GM23338 (cell line): ENCODE results near the gene MUCL3. TPM values are rescaled to one million over a fixed set of nuclear protein-coding genes. Genes with fewer than 3 reads are reported as not detected.

Source experiments
- ATAC-seq: fragments of 200-7000 bp; cut with Tn5 transposase; 3 replicates; pipeline ENCODE4 v1.9.1; 2020
- DNase-seq: peaks from one replicate; pipeline ENCODE4 v3.0.0-alpha.2; 2015; ENCODE audit warnings: low spot score
- H2AFZ ChIP-seq: fragments of 200-600 bp; sonication (generic); 2 replicates; pipeline ENCODE4 v1.8.0; 2016; ENCODE audit warnings: antibody characterized with exemption, mild to moderate bottlenecking, moderate library complexity
- H3F3A ChIP-seq: fragments of 200-600 bp; sonication (generic); replicated peaks from 2 replicates; pipeline ENCODE4 v1.8.0; 2017; ENCODE audit warnings: antibody characterized with exemption, mixed run types, low read depth
- H3K27ac ChIP-seq: fragments of 200-600 bp; sonication (generic); 2 replicates; pipeline ENCODE4 v1.6.1; 2016; ENCODE audit warnings: low read depth
- H3K27me3 ChIP-seq: fragments of 200-600 bp; sonication (generic); 2 replicates; pipeline ENCODE4 v1.8.0; 2016; ENCODE audit warnings: mild to moderate bottlenecking, mixed run types, moderate library complexity; ENCODE audit not compliant: insufficient read depth
- H3K36me3 ChIP-seq: fragments of 200-600 bp; sonication (generic); 2 replicates; pipeline ENCODE4 v1.8.0; 2016; ENCODE audit warnings: mild to moderate bottlenecking; ENCODE audit not compliant: insufficient read depth
- H3K4me1 ChIP-seq: fragments of 200-600 bp; sonication (generic); 2 replicates; pipeline ENCODE4 v1.8.0; 2016; ENCODE audit warnings: mild to moderate bottlenecking, moderate library complexity; ENCODE audit not compliant: insufficient read depth
- H3K4me2 ChIP-seq: fragments of 200-600 bp; sonication (generic); 2 replicates; pipeline ENCODE4 v1.7.1; 2017; ENCODE audit warnings: mixed run types
- H3K4me3 ChIP-seq: fragments of 200-600 bp; sonication (generic); 2 replicates; pipeline ENCODE4 v1.6.1; 2016; ENCODE audit warnings: mixed run types
- H3K79me2 ChIP-seq: fragments of 200-600 bp; sonication (generic); replicated peaks from 2 replicates; pipeline ENCODE4 v1.8.0; 2017; ENCODE audit warnings: mild to moderate bottlenecking; ENCODE audit not compliant: insufficient read depth
- H3K9me2 ChIP-seq: fragments of 200-600 bp; sonication (generic); 2 replicates; pipeline ENCODE4 v1.8.0; 2017; ENCODE audit not compliant: insufficient read depth
- H4K20me1 ChIP-seq: fragments of 200-600 bp; sonication (generic); replicated peaks from 2 replicates; pipeline ENCODE4 v1.8.0; 2017; ENCODE audit warnings: mild to moderate bottlenecking; ENCODE audit not compliant: insufficient read depth
- H3K27ac Mint-ChIP-seq: 2 replicates; pipeline ENCODE4 v1.8.0; 2020; ENCODE audit warnings: inconsistent platforms, mild to moderate bottlenecking, moderate library complexity, mixed read lengths
- H3K27me3 Mint-ChIP-seq: 3 replicates; pipeline ENCODE4 v1.8.0; 2022; ENCODE audit warnings: low read depth, mild to moderate bottlenecking, moderate library complexity, mixed read lengths, inconsistent platforms; ENCODE audit not compliant: insufficient read depth, poor library complexity
- H3K36me3 Mint-ChIP-seq: 3 replicates; pipeline ENCODE4 v1.8.0; 2021; ENCODE audit warnings: low read depth, mild to moderate bottlenecking, inconsistent platforms, moderate library complexity, mixed read lengths
- H3K4me1 Mint-ChIP-seq: 3 replicates; pipeline ENCODE4 v1.8.0; 2020; ENCODE audit warnings: mild to moderate bottlenecking, inconsistent platforms, mixed read lengths
- H3K4me3 Mint-ChIP-seq: 3 replicates; pipeline ENCODE4 v1.8.0; 2021; ENCODE audit warnings: moderate library complexity, mild to moderate bottlenecking, inconsistent platforms, mixed read lengths
- H3K9me3 Mint-ChIP-seq: 3 replicates; pipeline ENCODE4 v1.8.0; 2020; ENCODE audit warnings: moderate library complexity, mild to moderate bottlenecking, inconsistent platforms, mixed read lengths
- CREB1 ChIP-seq: fragments of 250-450 bp; sonication (Bioruptor Pico); IDR thresholded peaks from 2 replicates; pipeline ENCODE4 v1.5.0; 2020; ENCODE audit warnings: low read depth, mild to moderate bottlenecking, moderate library complexity
- EZH2 ChIP-seq: fragments of 200-600 bp; sonication (generic); IDR thresholded peaks from one replicate; pipeline ENCODE4 v1.8.0; 2017; ENCODE audit warnings: antibody characterized with exemption, mild to moderate bottlenecking, low read depth; ENCODE audit not compliant: unreplicated experiment
- EZH2phosphoT487 ChIP-seq: fragments of 200-600 bp; sonication (generic); IDR thresholded peaks from one replicate; pipeline ENCODE4 v1.8.1; 2018; ENCODE audit warnings: antibody characterized with exemption; ENCODE audit not compliant: unreplicated experiment
- JUNB ChIP-seq: IDR thresholded peaks from one replicate; pipeline ENCODE4 v1.6.1; 2016; ENCODE audit warnings: antibody characterized with exemption; ENCODE audit not compliant: unreplicated experiment
- NANOG ChIP-seq: IDR thresholded peaks from 2 replicates; pipeline ENCODE4 v1.6.1; 2016; ENCODE audit warnings: antibody characterized with exemption, borderline replicate concordance
- POLR2AphosphoS5 ChIP-seq: IDR thresholded peaks from 2 replicates; pipeline ENCODE4 v1.6.1; 2016; ENCODE audit warnings: antibody characterized with exemption, low read depth
- STAT1 ChIP-seq: IDR thresholded peaks from one replicate; pipeline ENCODE4 v1.6.1; 2016; ENCODE audit warnings: antibody characterized with exemption; ENCODE audit not compliant: unreplicated experiment
- ZNF114 ChIP-seq: fragments of 250-450 bp; sonication (Bioruptor Pico); IDR thresholded peaks from 2 replicates; pipeline ENCODE4 v1.5.0; 2020; ENCODE audit warnings: mild to moderate bottlenecking, moderate library complexity
- ZNF331 ChIP-seq: fragments of 250-450 bp; sonication (Bioruptor Pico); IDR thresholded peaks from 2 replicates; pipeline ENCODE4 v1.5.0; 2020; ENCODE audit warnings: low read depth, mild to moderate bottlenecking, moderate library complexity
- polyA plus RNA-seq: library from polyadenylated mRNA; unstranded; fragments of >200 nt; fragmentation: Nextera tagmentation; extraction: Ambion mirVana; gene quantifications from 2 replicates; pipeline ENCODE4 v1.2.1, GENCODE V29; 2016
- total RNA-seq: library from RNA; depleted of rRNA; stranded (reverse); fragments of >200 nt; shearing (Covaris generic); gene quantifications from 2 replicates; pipeline ENCODE4 v1.2.3, GENCODE V29; 2014
- TF ChIP-seq, protein P1 (sequence below), 2 experiments: fragments of 200-600 bp in 1 of 2; sonication (generic) in 1 of 2; conservative IDR thresholded peaks; 2 replicates each; pipeline versions ENCODE4 v1.5.1 to v1.6.1; 2016 to 2017; ENCODE audit warnings: antibody characterized with exemption in 2 of 2, low read depth in 2 of 2, mild to moderate bottlenecking in 2 of 2, moderate library complexity in 1 of 2
- TF ChIP-seq, protein P2 (sequence below): fragments of 250-450 bp; sonication (Bioruptor Pico); IDR thresholded peaks from 2 replicates; pipeline ENCODE4 v1.5.0; 2020; ENCODE audit warnings: mild to moderate bottlenecking, moderate library complexity
- TF ChIP-seq, protein P3 (sequence below): IDR thresholded peaks from one replicate; pipeline ENCODE4 v1.6.1; 2018; ENCODE audit warnings: antibody characterized with exemption; ENCODE audit not compliant: unreplicated experiment

Gene MUCL3
- total and polyA plus RNA-seq, 2 experiments from 2014 or later: 0.32 TPM; not detected in 1

DNA sequence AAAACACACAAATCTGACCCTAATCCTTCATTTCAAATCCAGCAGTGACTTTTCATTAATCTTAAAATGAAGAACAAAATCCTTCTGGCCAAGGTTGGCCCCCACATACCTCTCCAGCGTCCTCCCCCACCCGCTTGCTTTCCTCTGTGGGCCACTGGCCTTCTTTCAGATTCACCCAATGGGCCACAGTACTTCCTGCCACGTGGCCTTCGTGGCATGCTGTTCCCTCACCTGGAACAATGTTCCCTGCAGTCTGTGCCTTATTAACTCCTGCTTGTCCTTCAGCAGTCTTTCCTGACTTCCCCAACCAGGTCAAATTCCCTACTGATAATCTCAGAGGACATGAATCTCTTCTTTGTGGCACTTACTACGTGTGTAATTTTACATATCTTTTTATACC lies 38.1 kb upstream of the MUCL3 start:
- no peak for DNase-seq
- Histone ChIP-seq H3K4me3 (no peak overlapping the region), H3K36me3 (peaks cover 4% of the 10 kb centered on the region; the same call in 1 of the 2 replicates), H3K79me2 (no peaks in the 10 kb centered on the region), H3K4me2 (no peak overlapping the region), H3K27me3 (no peaks in the 10 kb centered on the region), H3K27ac (no peak overlapping the region), H3K4me1 (no peaks in the 10 kb centered on the region), H3K9me2 (no peaks in the 10 kb centered on the region), H4K20me1 (0 out of 2 replicates have a peak, but pooled peaks cover 4% of the 10 kb centered on the region), H2AFZ (no peak overlapping the region), H3F3A (0 out of 2 replicates have a peak, but pooled peaks cover 4% of the 10 kb centered on the region)
- Mint-ChIP-seq H3K27ac (no peak overlapping the region), H3K36me3 (peaks cover 26% of the 10 kb centered on the region), H3K9me3 (no peaks in the 10 kb centered on the region), H3K4me3 (no peak overlapping the region; the same call in 2 of the 3 replicates), H3K27me3 (peaks cover 8% of the 10 kb centered on the region), H3K4me1 (peaks cover 6% of the 10 kb centered on the region; the same call in 2 of the 3 replicates)
- no peak for TF ChIP-seq ZNF331 (CRISPR knock-in tag)
- TF ChIP-seq, protein P1, sequence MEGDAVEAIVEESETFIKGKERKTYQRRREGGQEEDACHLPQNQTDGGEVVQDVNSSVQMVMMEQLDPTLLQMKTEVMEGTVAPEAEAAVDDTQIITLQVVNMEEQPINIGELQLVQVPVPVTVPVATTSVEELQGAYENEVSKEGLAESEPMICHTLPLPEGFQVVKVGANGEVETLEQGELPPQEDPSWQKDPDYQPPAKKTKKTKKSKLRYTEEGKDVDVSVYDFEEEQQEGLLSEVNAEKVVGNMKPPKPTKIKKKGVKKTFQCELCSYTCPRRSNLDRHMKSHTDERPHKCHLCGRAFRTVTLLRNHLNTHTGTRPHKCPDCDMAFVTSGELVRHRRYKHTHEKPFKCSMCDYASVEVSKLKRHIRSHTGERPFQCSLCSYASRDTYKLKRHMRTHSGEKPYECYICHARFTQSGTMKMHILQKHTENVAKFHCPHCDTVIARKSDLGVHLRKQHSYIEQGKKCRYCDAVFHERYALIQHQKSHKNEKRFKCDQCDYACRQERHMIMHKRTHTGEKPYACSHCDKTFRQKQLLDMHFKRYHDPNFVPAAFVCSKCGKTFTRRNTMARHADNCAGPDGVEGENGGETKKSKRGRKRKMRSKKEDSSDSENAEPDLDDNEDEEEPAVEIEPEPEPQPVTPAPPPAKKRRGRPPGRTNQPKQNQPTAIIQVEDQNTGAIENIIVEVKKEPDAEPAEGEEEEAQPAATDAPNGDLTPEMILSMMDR (conservative IDR thresholded peaks at IDR 0.05; ENCODE audit: low read depth in 2 of 2): no peak
- no peak for TF ChIP-seq STAT1
- TF ChIP-seq, protein P2, sequence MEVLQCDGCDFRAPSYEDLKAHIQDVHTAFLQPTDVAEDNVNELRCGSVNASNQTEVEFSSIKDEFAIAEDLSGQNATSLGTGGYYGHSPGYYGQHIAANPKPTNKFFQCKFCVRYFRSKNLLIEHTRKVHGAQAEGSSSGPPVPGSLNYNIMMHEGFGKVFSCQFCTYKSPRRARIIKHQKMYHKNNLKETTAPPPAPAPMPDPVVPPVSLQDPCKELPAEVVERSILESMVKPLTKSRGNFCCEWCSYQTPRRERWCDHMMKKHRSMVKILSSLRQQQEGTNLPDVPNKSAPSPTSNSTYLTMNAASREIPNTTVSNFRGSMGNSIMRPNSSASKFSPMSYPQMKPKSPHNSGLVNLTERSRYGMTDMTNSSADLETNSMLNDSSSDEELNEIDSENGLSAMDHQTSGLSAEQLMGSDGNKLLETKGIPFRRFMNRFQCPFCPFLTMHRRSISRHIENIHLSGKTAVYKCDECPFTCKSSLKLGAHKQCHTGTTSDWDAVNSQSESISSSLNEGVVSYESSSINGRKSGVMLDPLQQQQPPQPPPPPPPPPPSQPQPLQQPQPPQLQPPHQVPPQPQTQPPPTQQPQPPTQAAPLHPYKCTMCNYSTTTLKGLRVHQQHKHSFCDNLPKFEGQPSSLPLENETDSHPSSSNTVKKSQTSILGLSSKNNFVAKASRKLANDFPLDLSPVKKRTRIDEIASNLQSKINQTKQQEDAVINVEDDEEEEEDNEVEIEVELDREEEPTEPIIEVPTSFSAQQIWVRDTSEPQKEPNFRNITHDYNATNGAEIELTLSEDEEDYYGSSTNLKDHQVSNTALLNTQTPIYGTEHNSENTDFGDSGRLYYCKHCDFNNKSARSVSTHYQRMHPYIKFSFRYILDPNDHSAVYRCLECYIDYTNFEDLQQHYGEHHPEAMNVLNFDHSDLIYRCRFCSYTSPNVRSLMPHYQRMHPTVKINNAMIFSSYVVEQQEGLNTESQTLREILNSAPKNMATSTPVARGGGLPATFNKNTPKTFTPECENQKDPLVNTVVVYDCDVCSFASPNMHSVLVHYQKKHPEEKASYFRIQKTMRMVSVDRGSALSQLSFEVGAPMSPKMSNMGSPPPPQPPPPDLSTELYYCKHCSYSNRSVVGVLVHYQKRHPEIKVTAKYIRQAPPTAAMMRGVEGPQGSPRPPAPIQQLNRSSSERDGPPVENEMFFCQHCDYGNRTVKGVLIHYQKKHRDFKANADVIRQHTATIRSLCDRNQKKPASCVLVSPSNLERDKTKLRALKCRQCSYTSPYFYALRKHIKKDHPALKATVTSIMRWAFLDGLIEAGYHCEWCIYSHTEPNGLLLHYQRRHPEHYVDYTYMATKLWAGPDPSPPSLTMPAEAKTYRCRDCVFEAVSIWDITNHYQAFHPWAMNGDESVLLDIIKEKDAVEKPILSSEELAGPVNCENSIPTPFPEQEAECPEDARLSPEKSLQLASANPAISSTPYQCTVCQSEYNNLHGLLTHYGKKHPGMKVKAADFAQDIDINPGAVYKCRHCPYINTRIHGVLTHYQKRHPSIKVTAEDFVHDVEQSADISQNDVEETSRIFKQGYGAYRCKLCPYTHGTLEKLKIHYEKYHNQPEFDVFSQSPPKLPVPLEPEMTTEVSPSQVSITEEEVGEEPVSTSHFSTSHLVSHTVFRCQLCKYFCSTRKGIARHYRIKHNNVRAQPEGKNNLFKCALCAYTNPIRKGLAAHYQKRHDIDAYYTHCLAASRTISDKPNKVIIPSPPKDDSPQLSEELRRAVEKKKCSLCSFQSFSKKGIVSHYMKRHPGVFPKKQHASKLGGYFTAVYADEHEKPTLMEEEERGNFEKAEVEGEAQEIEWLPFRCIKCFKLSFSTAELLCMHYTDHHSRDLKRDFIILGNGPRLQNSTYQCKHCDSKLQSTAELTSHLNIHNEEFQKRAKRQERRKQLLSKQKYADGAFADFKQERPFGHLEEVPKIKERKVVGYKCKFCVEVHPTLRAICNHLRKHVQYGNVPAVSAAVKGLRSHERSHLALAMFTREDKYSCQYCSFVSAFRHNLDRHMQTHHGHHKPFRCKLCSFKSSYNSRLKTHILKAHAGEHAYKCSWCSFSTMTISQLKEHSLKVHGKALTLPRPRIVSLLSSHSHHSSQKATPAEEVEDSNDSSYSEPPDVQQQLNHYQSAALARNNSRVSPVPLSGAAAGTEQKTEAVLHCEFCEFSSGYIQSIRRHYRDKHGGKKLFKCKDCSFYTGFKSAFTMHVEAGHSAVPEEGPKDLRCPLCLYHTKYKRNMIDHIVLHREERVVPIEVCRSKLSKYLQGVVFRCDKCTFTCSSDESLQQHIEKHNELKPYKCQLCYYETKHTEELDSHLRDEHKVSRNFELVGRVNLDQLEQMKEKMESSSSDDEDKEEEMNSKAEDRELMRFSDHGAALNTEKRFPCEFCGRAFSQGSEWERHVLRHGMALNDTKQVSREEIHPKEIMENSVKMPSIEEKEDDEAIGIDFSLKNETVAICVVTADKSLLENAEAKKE: no peak
- no peak for TF ChIP-seq POLR2AphosphoS5
- no peak for TF ChIP-seq EZH2phosphoT487
- no peak for TF ChIP-seq NANOG
- TF ChIP-seq JUNB: no peak
- TF ChIP-seq EZH2: no peak
- TF ChIP-seq ZNF114 (CRISPR knock-in tag): no peak
- TF ChIP-seq, protein P3, sequence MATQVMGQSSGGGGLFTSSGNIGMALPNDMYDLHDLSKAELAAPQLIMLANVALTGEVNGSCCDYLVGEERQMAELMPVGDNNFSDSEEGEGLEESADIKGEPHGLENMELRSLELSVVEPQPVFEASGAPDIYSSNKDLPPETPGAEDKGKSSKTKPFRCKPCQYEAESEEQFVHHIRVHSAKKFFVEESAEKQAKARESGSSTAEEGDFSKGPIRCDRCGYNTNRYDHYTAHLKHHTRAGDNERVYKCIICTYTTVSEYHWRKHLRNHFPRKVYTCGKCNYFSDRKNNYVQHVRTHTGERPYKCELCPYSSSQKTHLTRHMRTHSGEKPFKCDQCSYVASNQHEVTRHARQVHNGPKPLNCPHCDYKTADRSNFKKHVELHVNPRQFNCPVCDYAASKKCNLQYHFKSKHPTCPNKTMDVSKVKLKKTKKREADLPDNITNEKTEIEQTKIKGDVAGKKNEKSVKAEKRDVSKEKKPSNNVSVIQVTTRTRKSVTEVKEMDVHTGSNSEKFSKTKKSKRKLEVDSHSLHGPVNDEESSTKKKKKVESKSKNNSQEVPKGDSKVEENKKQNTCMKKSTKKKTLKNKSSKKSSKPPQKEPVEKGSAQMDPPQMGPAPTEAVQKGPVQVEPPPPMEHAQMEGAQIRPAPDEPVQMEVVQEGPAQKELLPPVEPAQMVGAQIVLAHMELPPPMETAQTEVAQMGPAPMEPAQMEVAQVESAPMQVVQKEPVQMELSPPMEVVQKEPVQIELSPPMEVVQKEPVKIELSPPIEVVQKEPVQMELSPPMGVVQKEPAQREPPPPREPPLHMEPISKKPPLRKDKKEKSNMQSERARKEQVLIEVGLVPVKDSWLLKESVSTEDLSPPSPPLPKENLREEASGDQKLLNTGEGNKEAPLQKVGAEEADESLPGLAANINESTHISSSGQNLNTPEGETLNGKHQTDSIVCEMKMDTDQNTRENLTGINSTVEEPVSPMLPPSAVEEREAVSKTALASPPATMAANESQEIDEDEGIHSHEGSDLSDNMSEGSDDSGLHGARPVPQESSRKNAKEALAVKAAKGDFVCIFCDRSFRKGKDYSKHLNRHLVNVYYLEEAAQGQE: no peak
- no peak for TF ChIP-seq CREB1 (CRISPR knock-in tag)
- ATAC-seq: no peak
